AG09309 (cell line): ENCODE measurements around the gene MINDY1.

Experiments used
- DNase-seq: peaks from one replicate; pipeline ENCODE4 v3.0.0-alpha.2; 2010; ENCODE audit warnings: low read depth
- H3K4me3 ChIP-seq: 2 replicates; pipeline ENCODE4 v1.5.1; 2011; ENCODE audit warnings: mild to moderate bottlenecking, low read depth, low read length, moderate library complexity; ENCODE audit not compliant: control insufficient read depth
- CTCF ChIP-seq: IDR thresholded peaks from 2 replicates; pipeline ENCODE4 v1.5.1; 2011; ENCODE audit warnings: mild to moderate bottlenecking, low read depth, low read length, inconsistent platforms; ENCODE audit not compliant: insufficient read depth, control insufficient read depth; ENCODE audit errors: missing control alignments

MINDY1 gene

GRCh38 chr1:150995896-150996295 is 10.8 kb downstream of the MINDY1 start:
- DNase-seq: no peak

GRCh38 chr1:150995460-150995859 is 11.2 kb downstream of the MINDY1 start:
- no peak overlapping the region for H3K4me3 ChIP-seq
- TF ChIP-seq CTCF: no peak
- no peak for DNase-seq

More at GRCh38 chr1:150995896-150996295, 10.8 kb downstream of the MINDY1 start:
- H3K4me3 ChIP-seq: no peak overlapping the region
- peak; percentile 64 for TF ChIP-seq CTCF

GRCh38 chr1:150994248-150994647 is 12.5 kb downstream of the MINDY1 start:
- no peak overlapping the region for H3K4me3 ChIP-seq
- TF ChIP-seq CTCF: no peak
- DNase-seq: no peak

GRCh38 chr1:150992626-150993025 is 14.1 kb downstream of the MINDY1 start:
- DNase-seq: no peak
- no peak for TF ChIP-seq CTCF
- no peak overlapping the region for H3K4me3 ChIP-seq

GRCh38 chr1:150987924-150988323 is 18.8 kb downstream of the MINDY1 start:
- TF ChIP-seq CTCF: no peak
- H3K4me3 ChIP-seq: no peak overlapping the region
- no peak for DNase-seq

GRCh38 chr1:150985179-150985825 is 21.4 kb downstream of the MINDY1 start:
- TF ChIP-seq CTCF: no peak
- no peak for DNase-seq
- H3K4me3 ChIP-seq: no peak overlapping the region
